H9 (cell line): Measurements from ENCODE around the gene PLEKHJ1. TPM values are rescaled to one million over a fixed set of nuclear protein-coding genes. Genes with fewer than 3 reads are reported as not detected.

Experiments used
- DNase-seq: peaks from one replicate; pipeline ENCODE4 v3.0.0-alpha.2; 2017
- H2AFZ ChIP-seq: one replicate; pipeline ENCODE4 v1.6.1; 2013; ENCODE audit warnings: mild to moderate bottlenecking, low read length, control low read depth, moderate library complexity
- H2AK5ac ChIP-seq: 2 replicates; pipeline ENCODE4 v1.6.1; 2013; ENCODE audit warnings: low read length, control low read depth, mixed read lengths; ENCODE audit not compliant: insufficient read length
- H2BK120ac ChIP-seq: one replicate; pipeline ENCODE4 v1.6.1; 2013; ENCODE audit warnings: low read depth, mild to moderate bottlenecking, low read length, control low read depth, inconsistent platforms; ENCODE audit not compliant: poor library complexity, severe bottlenecking
- H2BK12ac ChIP-seq: 2 replicates; pipeline ENCODE4 v1.6.1; 2013; ENCODE audit warnings: low read length, control low read depth, mixed read lengths, low read depth; ENCODE audit not compliant: insufficient read length
- H2BK15ac ChIP-seq: 2 replicates; pipeline ENCODE4 v1.6.1; 2013; ENCODE audit warnings: low read depth, low read length, control low read depth
- H2BK20ac ChIP-seq: one replicate; pipeline ENCODE4 v1.6.1; 2013; ENCODE audit warnings: low read depth, mild to moderate bottlenecking, low read length, control low read depth, inconsistent platforms; ENCODE audit not compliant: poor library complexity, severe bottlenecking
- H2BK5ac ChIP-seq: 2 replicates; pipeline ENCODE4 v1.6.1; 2013; ENCODE audit warnings: low read length, control low read depth, mixed read lengths; ENCODE audit not compliant: insufficient read length
- H3K14ac ChIP-seq: 2 replicates; pipeline ENCODE4 v1.6.1; 2013; ENCODE audit warnings: low read length, control low read depth; ENCODE audit not compliant: insufficient read depth
- H3K18ac ChIP-seq: 2 replicates; pipeline ENCODE4 v1.6.1; 2013; ENCODE audit warnings: low read depth, mild to moderate bottlenecking, mixed read lengths, low read length, control low read depth; ENCODE audit not compliant: insufficient read length
- H3K23ac ChIP-seq: 2 replicates; pipeline ENCODE4 v1.6.1; 2013; ENCODE audit warnings: low read length, control low read depth, mixed read lengths, low read depth; ENCODE audit not compliant: insufficient read length
- H3K23me2 ChIP-seq: 2 replicates; pipeline ENCODE4 v1.6.1; 2013; ENCODE audit warnings: low read depth, mild to moderate bottlenecking, mixed read lengths, low read length, control low read depth; ENCODE audit not compliant: insufficient read length, poor library complexity, severe bottlenecking
- H3K27ac ChIP-seq: 2 replicates; pipeline ENCODE4 v1.5.1; 2013; ENCODE audit warnings: low read length, control low read depth, mixed read lengths, low read depth; ENCODE audit not compliant: insufficient read length
- H3K27me3 ChIP-seq: 2 replicates; pipeline ENCODE4 v1.6.1; 2013; ENCODE audit warnings: low read length, control low read depth, inconsistent platforms; ENCODE audit not compliant: insufficient read depth
- H3K4ac ChIP-seq: 2 replicates; pipeline ENCODE4 v1.6.1; 2013; ENCODE audit warnings: low read depth, mild to moderate bottlenecking, control low read depth, inconsistent platforms, low read length, moderate library complexity
- H3K4me1 ChIP-seq: 2 replicates; pipeline ENCODE4 v1.6.1; 2013; ENCODE audit warnings: low read length, control low read depth, inconsistent platforms; ENCODE audit not compliant: insufficient read depth
- H3K4me2 ChIP-seq: 2 replicates; pipeline ENCODE4 v1.6.1; 2013; ENCODE audit warnings: low read length, control low read depth, mixed read lengths; ENCODE audit not compliant: insufficient read length, insufficient read depth
- H3K56ac ChIP-seq: 2 replicates; pipeline ENCODE4 v1.6.1; 2013; ENCODE audit warnings: low read depth, mild to moderate bottlenecking, mixed read lengths, low read length, control low read depth; ENCODE audit not compliant: insufficient read length
- H3K79me1 ChIP-seq: 2 replicates; pipeline ENCODE4 v1.6.1; 2013; ENCODE audit warnings: low read depth, mild to moderate bottlenecking, moderate library complexity, low read length, control low read depth, inconsistent platforms; ENCODE audit not compliant: insufficient read depth, poor library complexity, severe bottlenecking
- H3K79me2 ChIP-seq: 2 replicates; pipeline ENCODE4 v1.6.1; 2013; ENCODE audit warnings: low read length, control low read depth, inconsistent platforms; ENCODE audit not compliant: insufficient read depth
- H3K9ac ChIP-seq: 2 replicates; pipeline ENCODE4 v1.6.1; 2013; ENCODE audit warnings: low read length, control low read depth, mixed read lengths; ENCODE audit not compliant: insufficient read length; ENCODE audit errors: extremely low read depth
- H3K9me3 ChIP-seq: one replicate; pipeline ENCODE4 v1.6.1; 2013; ENCODE audit warnings: low read depth, low read length, inconsistent platforms; ENCODE audit not compliant: control insufficient read depth
- H3T11ph ChIP-seq: one replicate; pipeline ENCODE4 v1.6.1; 2013; ENCODE audit warnings: mild to moderate bottlenecking, low read length, control low read depth, inconsistent platforms
- H4K20me1 ChIP-seq: one replicate; pipeline ENCODE4 v1.6.1; 2013; ENCODE audit not compliant: control insufficient read depth, insufficient read length, insufficient read depth
- H4K5ac ChIP-seq: 2 replicates; pipeline ENCODE4 v1.6.1; 2013; ENCODE audit warnings: low read depth, mild to moderate bottlenecking, mixed read lengths, low read length, control low read depth; ENCODE audit not compliant: insufficient read length
- H4K8ac ChIP-seq: replicated peaks from 2 replicates; pipeline ENCODE4 v1.6.1; 2013; ENCODE audit warnings: low read length, control low read depth, mixed read lengths, low read depth; ENCODE audit not compliant: insufficient read length
- H4K91ac ChIP-seq: 2 replicates; pipeline ENCODE4 v1.6.1; 2013; ENCODE audit warnings: low read depth, mild to moderate bottlenecking, moderate library complexity, mixed read lengths, low read length, control low read depth; ENCODE audit not compliant: insufficient read length
- H3K27ac Mint-ChIP-seq, 3 experiments: 2 replicates in 2 of 3; 3 replicates in 1 of 3; pipeline ENCODE4 v1.8.0; 2020 to 2021; ENCODE audit warnings: mixed read lengths in 3 of 3, mild to moderate bottlenecking in 1 of 3, moderate library complexity in 1 of 3
- H3K27me3 Mint-ChIP-seq: 2 replicates; pipeline ENCODE4 v1.8.0; 2021; ENCODE audit warnings: low read depth, mild to moderate bottlenecking, moderate library complexity, mixed read lengths
- H3K36me3 Mint-ChIP-seq, 3 experiments: 2 replicates in 2 of 3; 3 replicates in 1 of 3; pipeline ENCODE4 v1.8.0; 2020 to 2021; ENCODE audit warnings: low read depth in 3 of 3, mixed read lengths in 3 of 3; ENCODE audit not compliant: insufficient read depth in 1 of 3
- H3K4me1 Mint-ChIP-seq, 2 experiments: 2 replicates each; pipeline ENCODE4 v1.8.0; 2020; ENCODE audit warnings: mixed read lengths in 2 of 2
- H3K4me3 Mint-ChIP-seq, 2 experiments: 2 replicates in 1 of 2; 3 replicates in 1 of 2; pipeline ENCODE4 v1.8.0; 2020 to 2021; ENCODE audit warnings: mild to moderate bottlenecking in 2 of 2, mixed read lengths in 2 of 2, moderate library complexity in 1 of 2
- H3K9me3 Mint-ChIP-seq, 2 experiments: 2 replicates in 1 of 2; 3 replicates in 1 of 2; pipeline ENCODE4 v1.8.0; 2020; ENCODE audit warnings: mild to moderate bottlenecking in 2 of 2, mixed read lengths in 2 of 2, moderate library complexity in 1 of 2
- WGBS: extraction: QIAGEN DNeasy Blood & Tissue Kit; methylation state at CpG from one replicate; pipeline ENCODE4 v1.1.7; 2013; ENCODE audit warnings: missing lambda C conversion rate, low lambda C conversion rate, mixed read lengths; ENCODE audit not compliant: insufficient read length; ENCODE audit errors: extremely low coverage; 5-methylcytosine and 5-hydroxymethylcytosine counted together
- total RNA-seq: library from RNA; stranded (reverse); gene quantifications from 2 replicates; pipeline ENCODE4 v1.2.1, GENCODE V29; 2021
- TF ChIP-seq, protein P1 (sequence below): fragments of 200-600 bp; sonication (generic); conservative IDR thresholded peaks from 3 replicates; pipeline ENCODE4 v1.8.0; 2021; ENCODE audit warnings: antibody characterized with exemption, mild to moderate bottlenecking

The PLEKHJ1 gene
- total RNA-seq, 1 experiment from 2014 or later, result 139 TPM

DNA sequence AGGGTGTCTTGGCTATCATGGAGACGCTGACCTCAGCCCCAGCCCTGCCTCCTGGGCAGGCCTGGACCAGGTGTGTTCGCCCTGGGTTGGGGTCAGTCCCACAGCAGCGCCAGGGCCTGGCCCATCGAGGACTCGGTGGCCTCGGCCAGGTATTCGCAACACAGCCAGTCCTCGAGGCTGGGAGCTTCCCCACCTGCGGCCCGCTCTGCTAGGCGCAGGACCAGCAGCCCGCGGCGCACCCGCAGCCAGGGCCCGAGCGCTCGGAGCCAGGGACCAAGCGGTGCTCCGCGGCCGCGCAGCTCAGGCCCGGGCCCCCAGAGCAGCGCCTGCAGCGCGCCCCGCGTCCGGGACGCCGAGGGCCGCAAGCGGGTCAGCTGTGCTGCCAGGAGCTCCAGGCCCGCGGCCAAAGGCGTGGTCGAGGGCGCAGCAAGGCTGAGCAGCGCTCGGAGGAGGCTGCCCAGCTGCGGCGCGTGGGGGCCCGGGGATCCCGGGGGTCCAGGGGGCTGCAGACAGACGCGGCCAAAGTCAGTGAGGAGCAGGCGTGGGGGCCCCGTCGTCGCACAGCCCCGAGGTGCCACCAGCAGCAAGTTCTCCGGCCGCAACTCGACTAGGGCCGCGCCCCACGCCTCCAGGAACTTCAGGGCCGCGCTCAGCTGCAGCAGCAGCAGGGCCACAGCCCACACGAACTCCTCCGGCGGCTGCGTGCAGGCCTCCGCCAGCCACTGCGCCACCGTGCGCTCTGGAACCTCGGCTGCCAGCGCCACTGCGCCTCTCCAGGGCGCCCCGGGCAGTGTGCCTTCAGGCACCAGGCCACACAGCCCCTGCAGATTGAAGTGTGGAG, 39.7 kb upstream of the PLEKHJ1 start:
- no peak overlapping the region for H3K56ac ChIP-seq

More for the DNA sequence above, 39.7 kb upstream of the PLEKHJ1 start:
- H3K4me3 Mint-ChIP-seq, result no peak overlapping the region
- H4K91ac ChIP-seq, result no peak overlapping the region
- H3K4me1 ChIP-seq, result 0 out of 2 replicates have a peak, but pooled peaks cover 2% of the 10 kb centered on the region
- peaks cover 11% of the 10 kb centered on the region; the same call in 1 of the 2 replicates for H3K79me2 ChIP-seq
- no peak overlapping the region for H3T11ph ChIP-seq
- no peak overlapping the region for H3K18ac ChIP-seq
- H3K9me3 ChIP-seq, result no peaks in the 10 kb centered on the region
- H3K27me3 Mint-ChIP-seq, result peaks cover 2% of the 10 kb centered on the region; the same call in 1 of the 2 replicates
- H2BK12ac ChIP-seq, result no peak overlapping the region
- H3K4ac ChIP-seq, result no peak overlapping the region
- H2BK120ac ChIP-seq, result no peak overlapping the region
- H3K9ac ChIP-seq, result no peak overlapping the region
- no peak overlapping the region for H4K5ac ChIP-seq
- peaks cover 4% of the 10 kb centered on the region for H3K23me2 ChIP-seq
- no CpG with 5 or more reads among the region's 74 CpGs for WGBS
- H3K23ac ChIP-seq, result no peak overlapping the region
- peaks cover 2% of the 10 kb centered on the region for H4K20me1 ChIP-seq
- H3K27me3 ChIP-seq, result no peaks in the 10 kb centered on the region
- no peak overlapping the region for H3K4me2 ChIP-seq
- no peak overlapping the region for H3K27ac Mint-ChIP-seq
- H3K4me1 Mint-ChIP-seq, result peaks cover 20 to 25% of the 10 kb centered on the region in 2 experiments
- H3K27ac ChIP-seq, result no peak overlapping the region
- H3K36me3 Mint-ChIP-seq, result peaks cover 21 to 35% (median 25%) of the 10 kb centered on the region in 3 experiments
- no peak overlapping the region for H2AFZ ChIP-seq
- no peak overlapping the region for H2BK20ac ChIP-seq
- no peaks in the 10 kb centered on the region for H3K79me1 ChIP-seq
- no peaks in the 10 kb centered on the region; a peak in 1 of 5 replicates for H3K9me3 Mint-ChIP-seq
- no peak overlapping the region for H4K8ac ChIP-seq
- TF ChIP-seq, protein P1, sequence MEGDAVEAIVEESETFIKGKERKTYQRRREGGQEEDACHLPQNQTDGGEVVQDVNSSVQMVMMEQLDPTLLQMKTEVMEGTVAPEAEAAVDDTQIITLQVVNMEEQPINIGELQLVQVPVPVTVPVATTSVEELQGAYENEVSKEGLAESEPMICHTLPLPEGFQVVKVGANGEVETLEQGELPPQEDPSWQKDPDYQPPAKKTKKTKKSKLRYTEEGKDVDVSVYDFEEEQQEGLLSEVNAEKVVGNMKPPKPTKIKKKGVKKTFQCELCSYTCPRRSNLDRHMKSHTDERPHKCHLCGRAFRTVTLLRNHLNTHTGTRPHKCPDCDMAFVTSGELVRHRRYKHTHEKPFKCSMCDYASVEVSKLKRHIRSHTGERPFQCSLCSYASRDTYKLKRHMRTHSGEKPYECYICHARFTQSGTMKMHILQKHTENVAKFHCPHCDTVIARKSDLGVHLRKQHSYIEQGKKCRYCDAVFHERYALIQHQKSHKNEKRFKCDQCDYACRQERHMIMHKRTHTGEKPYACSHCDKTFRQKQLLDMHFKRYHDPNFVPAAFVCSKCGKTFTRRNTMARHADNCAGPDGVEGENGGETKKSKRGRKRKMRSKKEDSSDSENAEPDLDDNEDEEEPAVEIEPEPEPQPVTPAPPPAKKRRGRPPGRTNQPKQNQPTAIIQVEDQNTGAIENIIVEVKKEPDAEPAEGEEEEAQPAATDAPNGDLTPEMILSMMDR, result no peak
- peak; percentile 64 for DNase-seq
- H3K14ac ChIP-seq, result no peak overlapping the region
- H2AK5ac ChIP-seq, result no peak overlapping the region
- H2BK5ac ChIP-seq, result no peak overlapping the region
- H2BK15ac ChIP-seq, result no peak overlapping the region
